HG02943 (cell line): Measurements from ENCODE around the gene TMEM59.
"Not testable (repeated sequence)": the region's sequence is repeated elsewhere in the genome, so short reads cannot be mapped to it uniquely, and the experiment has no call there.

Experiments
- ATAC-seq: cut with Tn5 transposase; IDR thresholded peaks from one replicate; pipeline ENCODE4 v1.9.1; 2021; ENCODE audit warnings: mild to moderate bottlenecking, low read depth, moderate library complexity; ENCODE audit not compliant: unreplicated experiment

The TMEM59 gene

DNA sequence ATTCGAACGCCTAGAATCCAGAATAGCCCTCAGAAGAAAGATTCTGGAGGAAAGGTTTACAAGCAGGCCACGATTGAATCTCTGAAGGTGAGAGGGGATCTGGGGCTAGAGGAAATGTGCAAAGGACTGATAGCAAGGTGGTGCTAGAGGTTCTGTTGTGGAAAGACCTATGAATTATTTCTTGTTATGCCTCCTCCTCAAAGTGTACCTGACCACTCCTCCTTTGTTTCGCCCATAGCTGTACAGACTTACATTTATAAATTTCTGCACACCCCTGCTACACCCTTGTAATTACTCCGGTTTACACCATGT is 1.4 kb upstream of the TMEM59 start:
- ATAC-seq, result no peak

DNA sequence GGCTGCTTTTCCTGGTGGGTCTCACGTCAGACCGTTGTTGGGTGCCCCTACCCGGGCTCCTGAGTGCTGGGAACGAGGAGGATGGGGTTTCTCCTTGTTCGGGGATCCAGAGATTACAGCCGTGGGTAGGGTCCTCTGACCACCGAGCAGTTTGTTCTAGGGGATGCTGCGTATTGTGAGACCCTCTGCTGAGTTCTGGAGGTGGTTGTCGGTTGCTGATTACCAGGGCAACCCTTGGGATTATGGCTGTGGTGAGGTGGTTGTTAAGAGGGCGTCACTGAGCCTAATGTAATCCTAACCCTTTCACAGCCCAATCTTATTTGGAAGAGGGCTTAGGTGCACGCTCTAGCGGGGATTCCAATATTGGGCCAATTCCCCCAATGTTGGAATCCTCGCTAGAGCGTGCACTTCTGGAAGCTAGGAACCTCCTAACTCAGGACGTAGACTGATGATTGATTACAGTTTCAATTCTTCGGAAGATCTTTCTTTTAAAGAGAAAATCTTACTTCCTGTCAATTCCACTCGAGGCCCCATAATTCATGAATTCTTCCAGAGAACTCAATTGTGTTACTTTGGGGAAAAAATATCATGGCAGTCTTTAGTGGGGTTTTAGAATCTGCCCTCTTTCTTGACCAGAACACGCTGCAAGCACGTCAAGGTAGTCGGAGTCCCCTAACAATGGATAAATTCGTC is 887 bp upstream of the TMEM59 start:
- no peak for ATAC-seq

DNA sequence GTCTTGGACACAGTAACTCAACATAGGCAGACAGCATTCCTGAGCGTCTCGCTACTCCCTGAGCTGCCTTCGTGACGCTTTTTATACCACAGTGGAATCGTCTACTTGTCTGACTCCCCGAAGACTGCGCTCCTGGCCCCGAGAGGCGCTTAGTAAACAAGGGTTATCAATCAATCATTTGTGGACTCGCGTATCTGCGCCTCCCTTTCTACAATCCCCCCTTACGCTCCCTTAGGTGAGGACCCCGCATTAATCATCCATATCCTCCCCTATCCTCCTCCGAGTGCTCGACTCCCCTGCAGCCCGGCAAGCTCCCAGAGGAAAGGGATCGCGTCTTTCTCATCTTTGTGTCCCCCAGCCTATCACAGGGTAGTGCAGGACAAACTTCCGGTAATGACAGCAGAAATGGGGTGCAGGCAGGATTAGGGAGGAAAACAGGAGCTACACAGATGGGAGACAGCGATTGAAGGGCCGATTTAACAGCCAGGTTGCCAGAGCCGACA is 522 bp downstream of the TMEM59 start:
- ATAC-seq, result peak; percentile 24

GRCh38 chr1:54051933-54052430 is 1.0 kb downstream of the TMEM59 start:
- no peak for ATAC-seq

- not testable (repeated sequence) for ATAC-seq
Measured at GRCh38 chr1:54050435-54050834, 2.6 kb downstream of the TMEM59 start.

DNA sequence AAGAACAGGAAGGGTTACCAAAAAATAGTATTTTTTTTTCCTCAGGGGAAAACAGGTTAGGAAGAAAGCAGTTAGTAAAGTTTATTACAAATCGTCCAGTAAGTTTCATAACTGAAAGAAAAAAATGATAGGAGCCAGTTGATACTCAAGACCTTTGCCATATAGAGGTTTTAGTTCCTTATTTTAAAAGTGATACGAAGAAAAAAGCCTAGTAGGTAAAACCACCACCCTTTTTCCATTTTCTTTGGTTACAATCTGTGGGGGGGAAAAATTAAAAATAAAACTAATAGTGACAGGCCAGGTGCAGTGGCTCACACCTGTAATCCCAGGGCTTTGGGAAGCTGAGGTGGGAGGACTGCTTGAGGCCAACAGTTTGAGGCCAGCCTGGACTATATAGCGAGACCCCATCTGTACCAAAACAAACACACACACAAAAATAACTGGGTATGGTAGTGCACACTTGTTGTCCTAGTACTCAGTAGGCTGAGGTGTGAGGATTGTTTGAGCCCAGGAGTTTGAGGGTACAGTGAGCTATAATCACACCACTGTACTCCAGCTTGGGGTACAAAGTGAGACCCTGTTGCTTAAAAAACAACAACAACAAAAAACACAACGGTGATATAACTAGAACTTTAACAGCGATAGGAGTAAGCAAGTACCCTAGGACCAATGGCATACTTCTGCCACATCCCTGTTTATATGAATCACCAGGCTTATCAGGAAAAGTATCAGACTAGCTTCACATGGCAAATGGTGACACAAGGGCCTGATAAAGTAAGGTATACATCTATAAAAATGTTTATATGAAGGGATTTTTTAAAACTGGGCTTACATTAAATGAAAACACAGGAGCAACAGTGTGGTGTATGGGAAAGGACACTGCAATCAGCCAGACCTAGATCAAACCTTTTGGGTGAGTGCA is 5.4 kb downstream of the TMEM59 start:
- ATAC-seq, result no peak

DNA sequence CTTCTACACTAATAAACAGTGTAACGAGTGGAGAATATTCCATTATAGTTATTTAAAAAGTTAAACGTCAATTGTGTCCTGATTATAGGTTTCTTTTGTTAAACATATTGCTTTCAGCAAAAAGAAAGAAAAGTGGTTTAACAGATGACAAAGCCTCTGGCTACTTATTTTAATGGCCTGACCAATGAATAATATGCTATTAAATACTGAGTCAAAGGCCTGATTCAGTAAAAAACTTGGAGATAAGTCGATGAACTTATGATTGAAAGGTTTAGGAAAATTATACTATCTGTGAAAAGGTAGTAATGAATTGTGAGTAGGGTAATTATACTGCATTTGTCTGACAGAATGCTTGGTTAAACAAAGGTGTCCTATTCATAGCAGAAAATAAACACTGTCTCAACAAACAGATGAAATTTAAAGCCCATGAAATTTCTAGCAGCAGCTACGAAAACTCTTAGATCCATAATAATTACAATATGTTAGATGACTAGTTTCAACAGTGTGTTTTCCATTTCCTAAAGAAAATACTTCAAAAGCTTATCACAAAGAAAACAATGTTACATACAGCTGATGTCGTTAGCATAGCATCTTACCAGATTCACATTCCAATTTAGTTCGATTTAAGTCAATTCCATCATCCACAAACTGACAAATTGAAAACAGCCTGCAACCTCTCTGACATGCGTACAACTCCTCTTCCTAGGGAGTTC is 6.2 kb downstream of the TMEM59 start:
- no peak for ATAC-seq

DNA sequence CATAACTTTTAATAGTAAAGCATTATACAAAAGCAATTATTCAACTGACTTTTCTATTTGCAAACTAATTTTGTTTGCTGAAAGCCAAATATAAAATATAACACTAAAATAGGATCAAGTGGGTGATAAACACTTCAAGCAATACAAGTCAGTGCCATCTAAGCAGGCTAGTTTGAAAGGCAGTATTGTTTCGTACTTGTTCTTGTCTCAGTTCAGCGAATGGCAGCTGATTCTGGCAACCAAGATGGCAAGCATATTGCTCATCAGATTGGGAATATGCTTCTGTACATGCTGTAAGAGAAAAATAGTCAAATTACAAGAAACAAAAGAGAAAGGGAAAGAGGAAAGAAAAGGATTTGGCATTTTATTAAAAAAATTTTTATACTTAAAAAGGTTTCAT is 7.5 kb downstream of the TMEM59 start:
- ATAC-seq, result no peak

- ATAC-seq, result no peak
Measured at GRCh38 chr1:54041806-54042205, 11.2 kb downstream of the TMEM59 start.

- no peak for ATAC-seq
Measured at GRCh38 chr1:54037476-54037875, 15.5 kb downstream of the TMEM59 start.

DNA sequence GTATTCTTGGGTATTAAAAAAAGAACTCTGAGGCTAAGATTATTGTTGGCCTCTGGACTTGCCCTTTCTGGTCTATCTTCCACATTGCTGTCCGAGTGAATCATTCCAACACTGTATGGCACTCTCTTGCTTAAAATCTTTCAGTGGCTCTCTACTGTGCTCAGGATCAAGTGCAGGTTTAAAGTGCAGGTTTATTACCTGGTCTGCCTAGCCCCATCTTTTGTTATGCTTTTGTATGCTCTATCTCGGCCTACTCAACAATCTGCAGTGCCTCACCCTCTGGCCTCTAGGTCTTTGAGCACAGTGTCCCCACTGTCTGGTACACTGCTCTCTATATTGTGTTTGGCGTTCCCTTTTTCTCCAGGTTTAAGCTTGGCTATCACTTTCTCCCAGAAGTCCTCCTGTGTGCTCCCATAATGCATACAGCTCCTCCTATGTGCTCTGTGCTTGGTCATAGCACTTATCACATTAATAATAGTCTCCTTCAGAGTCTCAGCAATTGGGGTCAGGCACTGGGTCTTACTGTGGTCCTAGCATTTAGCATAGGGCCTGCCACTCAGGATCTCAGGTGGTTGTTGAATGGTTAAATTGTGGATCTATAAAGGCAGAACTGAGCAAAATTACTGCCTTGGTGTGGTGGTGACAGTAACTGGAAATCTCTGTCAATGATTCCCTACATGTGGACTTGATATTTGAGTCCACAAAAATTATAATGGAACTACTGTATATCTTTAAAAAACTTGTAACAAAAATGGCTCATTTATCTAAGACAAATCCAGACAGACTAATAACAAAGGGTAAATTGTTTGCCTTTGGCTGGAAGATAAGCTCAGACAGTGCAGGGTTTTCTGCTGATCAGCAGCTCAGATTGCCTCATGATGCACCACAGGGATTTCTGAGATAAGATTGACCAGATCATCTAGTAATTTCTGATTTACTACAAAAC is 24.4 kb downstream of the TMEM59 start:
- ATAC-seq, result no peak

DNA sequence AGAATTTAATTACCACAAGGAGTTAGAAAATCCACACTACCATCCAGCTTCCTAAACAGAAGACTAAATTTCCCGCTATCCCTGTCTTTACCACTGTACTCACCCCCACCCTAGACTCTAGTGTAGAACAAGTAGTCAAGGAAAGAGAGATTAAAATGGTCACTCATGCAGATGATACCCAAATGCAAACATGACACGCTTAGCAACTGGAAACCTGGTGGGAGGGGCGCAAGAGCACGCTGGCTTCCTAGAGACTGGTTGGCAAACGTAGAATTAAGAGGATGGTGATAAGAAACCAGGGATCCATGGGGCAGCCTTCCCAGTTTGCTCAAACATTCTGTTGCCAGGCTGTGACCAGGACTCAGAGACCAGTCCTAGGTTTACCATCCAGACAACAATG is 25.2 kb downstream of the TMEM59 start:
- no peak for ATAC-seq

GRCh38 chr1:54024811-54025210 is 28.2 kb downstream of the TMEM59 start:
- ATAC-seq, result not testable (repeated sequence)

DNA sequence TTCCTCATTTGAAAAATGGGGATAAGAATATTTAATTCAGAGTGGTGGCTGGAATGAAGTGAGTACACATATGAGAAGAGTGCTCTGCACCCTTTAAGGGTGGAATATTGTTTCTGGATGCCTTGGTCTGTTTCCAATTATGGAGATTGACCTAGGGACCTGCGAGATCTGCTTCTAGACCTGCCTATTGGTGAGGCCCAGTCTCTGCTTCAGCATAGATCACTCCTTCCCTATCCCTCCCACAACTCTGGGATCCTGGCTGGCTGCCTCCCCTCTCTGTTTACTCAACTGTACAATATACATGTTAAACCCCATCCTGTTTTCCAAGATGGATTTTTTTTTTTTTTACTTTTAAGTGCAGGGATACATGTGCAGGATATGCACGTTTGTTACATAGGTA is 28.6 kb downstream of the TMEM59 start:
- no peak for ATAC-seq

GRCh38 chr1:54019562-54020176 is 33.3 kb downstream of the TMEM59 start:
- ATAC-seq, result not testable (repeated sequence)

GRCh38 chr1:54018635-54019034 is 34.4 kb downstream of the TMEM59 start:
- ATAC-seq, result no peak

DNA sequence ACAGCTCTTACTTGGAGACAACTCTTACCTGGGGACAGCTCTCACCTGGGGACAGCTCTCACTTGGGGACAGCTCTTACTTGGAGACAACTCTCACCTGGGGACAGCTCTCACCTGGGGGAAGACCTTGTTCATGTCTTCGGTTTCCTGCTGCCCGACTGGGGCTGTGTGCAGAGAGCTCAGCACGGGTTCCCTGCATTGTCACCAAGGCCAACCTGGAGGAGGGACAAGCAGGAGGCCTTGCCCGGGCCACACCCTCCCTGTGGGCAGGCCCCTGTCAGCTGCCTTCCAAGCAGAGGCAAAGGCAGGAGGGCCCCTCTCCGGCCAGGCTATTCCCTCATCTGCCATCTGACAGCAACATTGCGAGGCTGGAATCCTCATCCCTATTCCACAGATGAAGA is 35.0 kb downstream of the TMEM59 start, which contains the start of gene LDLRAD1:
TSS of gene LDLRAD1 (minus strand) at position 208 of the 400 bp plus-strand sequence. CDS start at position 134, 74 bp downstream.
- no peak for ATAC-seq

GRCh38 chr1:54016343-54017282 is 36.4 kb downstream of the TMEM59 start:
- no peak for ATAC-seq
